ENCODE results near the gene MAP3K20.
"Not testable (repeated sequence)": the region's sequence is repeated elsewhere in the genome, so short reads cannot be mapped to it uniquely, and the experiment has no call there.

Gene MAP3K20

DNA sequence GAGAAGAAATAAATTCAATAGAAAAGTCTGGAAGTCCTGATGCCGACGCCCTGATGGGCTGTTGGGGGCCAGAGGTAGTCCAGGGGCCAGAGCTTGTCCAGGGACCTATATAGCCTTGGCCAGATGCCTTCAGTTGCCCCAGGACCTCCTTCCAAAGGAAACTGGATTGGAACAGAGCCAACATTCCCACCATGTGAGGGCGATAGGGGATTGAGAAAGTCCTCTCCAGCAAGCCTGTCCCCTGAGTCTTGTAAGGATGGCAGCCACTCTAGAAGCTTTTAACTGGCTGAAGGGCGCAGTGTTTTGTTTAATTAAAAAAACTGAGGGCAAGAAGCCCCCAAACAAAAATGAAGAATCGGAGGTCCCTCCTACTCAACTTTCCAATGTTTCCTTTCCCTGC is 224.1 kb downstream of the MAP3K20 start:
- DNase-seq (ENCODE audit: low spot score) = no peak
- TF ChIP-seq CTCF (IDR thresholded peaks at IDR 0.05; ENCODE audit: extremely low read depth, missing control alignments) = no peak

DNA sequence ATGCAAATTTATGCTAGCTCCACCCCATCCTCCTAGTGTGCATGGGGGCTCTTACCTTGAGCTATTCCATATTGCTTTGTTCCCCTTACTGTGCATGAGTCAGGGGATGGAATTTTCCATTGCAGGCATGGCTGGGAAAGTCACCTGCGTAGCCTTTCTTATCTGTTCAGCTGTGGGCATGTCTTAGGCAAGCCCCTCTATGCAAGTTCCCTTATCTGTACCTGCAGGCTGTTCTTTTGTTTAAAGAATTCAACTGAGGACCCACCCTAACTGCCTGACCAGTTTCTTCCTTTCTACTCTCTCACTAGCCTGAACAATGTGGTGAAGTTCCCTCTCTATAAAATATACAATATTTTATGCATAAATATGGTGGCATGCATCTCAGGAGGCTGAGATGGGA is 224.8 kb downstream of the MAP3K20 start:
- TF ChIP-seq CTCF (IDR thresholded peaks at IDR 0.05; ENCODE audit: extremely low read depth, missing control alignments) = no peak
- DNase-seq (ENCODE audit: low spot score) = no peak

DNA sequence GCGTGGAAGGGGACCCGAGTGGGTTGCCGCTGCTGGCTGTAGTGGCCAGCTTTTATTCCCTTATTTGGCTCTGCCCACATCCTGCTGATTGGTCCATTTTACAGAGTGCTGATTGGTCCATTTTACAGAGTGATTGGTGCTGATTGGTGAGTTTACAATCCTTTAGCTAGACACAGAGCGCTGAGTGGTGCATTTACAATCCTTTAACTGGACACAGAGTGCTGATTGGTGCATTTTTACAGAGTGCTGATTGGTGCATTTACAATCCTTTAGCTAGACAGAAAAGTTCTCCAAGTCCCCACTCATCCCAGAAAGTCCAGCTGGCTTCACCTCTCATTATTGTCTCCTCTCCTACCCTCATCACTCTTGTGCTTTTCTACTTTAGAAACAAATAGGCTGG is 225.9 kb downstream of the MAP3K20 start:
- DNase-seq (ENCODE audit: low spot score) = not testable (repeated sequence)

DNA sequence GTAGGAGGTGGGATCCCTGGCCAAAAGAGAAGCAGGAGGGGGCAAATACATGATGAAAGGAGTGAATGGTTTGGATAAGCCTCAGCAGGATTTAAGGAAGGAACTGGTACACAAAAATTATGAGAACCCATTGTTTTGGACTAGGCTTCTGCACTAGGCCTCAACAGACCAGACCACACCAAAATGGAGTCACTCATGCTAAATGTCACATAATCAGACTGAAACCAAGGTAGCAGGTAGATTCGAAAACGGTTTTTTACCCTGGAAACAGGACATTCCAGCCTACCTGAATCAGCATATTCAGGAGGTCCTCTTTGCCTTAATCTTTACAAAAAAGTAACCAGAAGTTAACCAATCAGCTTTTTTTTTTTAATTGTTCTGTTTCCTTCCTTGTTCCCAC is 229.7 kb downstream of the MAP3K20 start:
- TF ChIP-seq CTCF (IDR thresholded peaks at IDR 0.05; ENCODE audit: extremely low read depth, missing control alignments) = no peak

GRCh38 chr2:173307293-173307692 is 231.6 kb downstream of the MAP3K20 start:
- no peak for TF ChIP-seq CTCF (IDR thresholded peaks at IDR 0.05; ENCODE audit: extremely low read depth, missing control alignments)
- DNase-seq (ENCODE audit: low spot score) = peak; percentile 42

More for the DNA sequence above, 229.7 kb downstream of the MAP3K20 start:
- DNase-seq (ENCODE audit: low spot score) = no peak

DNA sequence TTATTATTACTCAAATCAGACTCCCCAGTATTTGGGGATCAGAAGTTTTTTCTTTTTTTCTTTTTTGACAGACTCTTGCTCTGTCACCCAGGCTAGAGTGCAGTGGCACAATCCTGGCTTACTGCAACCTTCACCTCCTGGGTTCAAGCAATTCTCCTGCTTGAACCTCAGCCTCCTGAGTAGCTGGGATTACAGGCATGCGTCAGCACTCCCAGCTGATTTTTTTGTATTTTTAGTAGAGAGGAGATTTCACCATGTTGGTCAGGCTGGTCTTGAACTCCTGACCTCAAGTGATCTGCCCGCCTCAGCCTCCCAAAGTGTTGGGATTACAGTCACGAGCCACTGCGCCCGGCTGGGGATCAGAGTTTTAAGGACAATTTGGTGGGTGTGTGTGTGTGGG is 233.7 kb downstream of the MAP3K20 start:
- not testable (repeated sequence) for DNase-seq (ENCODE audit: low spot score)

DNA sequence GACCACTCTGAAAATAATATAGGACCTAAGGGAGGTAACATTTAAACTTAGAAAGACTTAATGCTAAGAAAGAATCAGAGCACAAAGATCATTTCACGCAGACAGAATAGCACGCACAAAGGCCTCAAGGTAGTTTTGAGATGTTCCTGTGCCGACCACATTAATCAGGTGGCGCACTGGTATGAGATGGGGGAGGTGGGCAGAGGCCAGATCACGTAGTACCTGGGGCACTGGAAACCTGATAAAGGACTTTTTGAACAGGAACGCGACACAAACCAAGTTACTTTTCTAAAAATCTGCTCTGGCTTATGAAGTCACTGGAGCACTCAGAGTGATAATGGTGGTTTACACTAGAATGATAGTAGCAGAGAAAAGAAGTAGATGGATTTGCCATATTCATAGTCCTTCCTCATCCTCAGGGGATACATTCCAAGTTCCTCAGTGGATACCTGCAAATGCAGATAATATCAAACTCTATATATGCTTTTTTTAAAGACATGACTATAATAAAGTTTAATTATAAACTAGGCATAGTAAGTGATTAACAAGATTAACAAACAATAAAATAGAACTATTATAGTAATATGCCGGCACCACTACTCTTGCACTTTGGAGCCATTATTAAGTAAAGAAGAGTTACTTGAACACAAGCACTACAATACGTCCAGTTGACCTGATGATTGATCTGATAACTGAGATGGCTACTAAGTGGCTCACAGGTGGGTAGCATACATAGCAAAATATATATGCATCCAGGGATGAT is 236.4 kb downstream of the MAP3K20 start:
- no peak for TF ChIP-seq CTCF (IDR thresholded peaks at IDR 0.05; ENCODE audit: extremely low read depth, missing control alignments)

More for the DNA sequence above, 236.4 kb downstream of the MAP3K20 start:
- no peak for DNase-seq (ENCODE audit: low spot score)

Measured in GM20000 (cell line).